GM21576 (cell line): ENCODE measurements around the gene UBE2S.
A peak's percentile ranks its signal among the peaks of the same experiment; 100 is the strongest.

Experiments
- ATAC-seq: cut with Tn5 transposase; IDR thresholded peaks from one replicate; pipeline ENCODE4 v1.9.1; 2021; ENCODE audit warnings: mild to moderate bottlenecking, moderate library complexity; ENCODE audit not compliant: unreplicated experiment

Gene UBE2S

DNA sequence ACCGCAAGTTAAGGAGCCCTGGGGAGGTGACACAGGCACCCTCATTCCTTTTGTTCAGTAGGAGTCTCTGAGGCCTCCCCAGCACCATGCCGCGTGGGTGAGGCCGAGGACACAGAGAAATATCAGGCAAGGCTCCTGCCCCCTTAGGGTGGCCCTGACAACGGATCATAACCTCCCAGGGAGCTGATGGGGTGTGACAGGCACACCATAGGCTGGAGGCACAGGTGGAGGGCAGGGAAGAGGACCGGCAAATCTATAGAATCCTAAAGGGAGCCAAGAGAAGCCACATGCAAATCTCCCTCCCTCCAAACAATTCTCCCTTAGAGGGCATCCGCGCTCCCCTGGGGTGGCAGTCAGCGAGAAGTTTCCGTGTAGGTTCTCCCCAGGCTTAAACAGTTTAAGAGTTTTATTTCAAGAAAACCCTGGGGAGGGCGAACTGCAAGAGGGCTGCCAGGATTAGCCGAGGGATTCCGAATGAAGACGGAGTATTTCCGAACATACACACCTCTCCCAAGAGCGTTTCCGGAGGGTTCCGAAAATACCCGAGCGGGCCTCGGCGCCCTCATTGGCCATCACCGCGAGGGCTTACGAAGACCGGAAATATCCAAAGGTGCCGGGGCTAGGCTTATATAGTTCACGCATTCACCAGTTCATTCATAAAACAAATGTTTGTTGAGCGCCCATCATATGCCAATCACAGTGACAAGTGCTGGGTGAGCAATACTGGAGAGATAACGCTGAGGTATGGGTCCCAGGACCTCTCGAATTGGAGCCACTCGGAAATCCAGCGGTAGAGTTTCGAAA, 22.5 kb downstream of the UBE2S start:
- peak; percentile 41 for ATAC-seq

DNA sequence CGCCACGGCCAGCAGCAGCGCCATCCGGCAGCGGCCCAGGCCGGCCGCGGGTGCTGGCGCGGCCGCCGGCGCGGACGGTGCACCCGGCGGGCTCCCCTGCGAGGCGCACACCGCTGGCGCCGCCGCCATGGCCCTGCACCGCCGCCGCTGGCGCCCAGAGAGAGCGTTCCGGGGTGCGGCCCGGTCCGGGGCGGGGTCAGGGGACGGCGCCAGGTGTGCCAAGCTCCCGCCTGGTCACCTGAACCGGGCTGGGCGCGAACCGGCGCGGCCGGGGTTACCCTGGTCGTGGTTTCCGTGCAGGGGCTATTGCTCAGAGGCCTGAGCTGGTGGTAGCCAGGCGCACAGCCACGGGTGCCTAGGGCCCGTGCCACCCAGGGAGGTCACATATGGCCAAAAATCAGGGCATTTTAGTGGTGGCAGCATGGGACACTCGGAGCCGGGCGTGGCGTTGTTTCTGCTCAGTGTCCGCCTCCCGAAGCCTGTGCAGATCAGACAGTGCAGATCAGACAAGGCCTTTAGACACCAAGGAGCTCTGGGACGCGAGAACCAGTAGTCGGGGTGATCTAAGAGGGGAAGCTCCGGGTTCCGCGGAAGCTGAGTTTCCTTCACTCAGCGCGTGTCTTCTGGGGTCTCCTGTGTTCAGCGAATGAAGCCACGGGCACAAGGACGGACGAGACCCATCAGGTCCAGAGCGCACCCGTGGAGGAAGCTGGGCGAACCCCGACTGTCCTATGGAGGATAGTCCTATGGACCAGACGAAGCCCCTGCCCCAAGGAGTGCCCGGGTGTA, 23.3 kb downstream of the UBE2S start, which contains the start of gene TMEM238:
Gene TMEM238, minus strand, starts transcription at position 162 of the 789 bp plus-strand sequence. Its CDS starts 33 bp downstream, at position 129.
- ATAC-seq, result no peak

- ATAC-seq, result no peak
Observed at GRCh38 chr19:55383279-55384130, 24.1 kb downstream of the UBE2S start.

GRCh38 chr19:55382522-55383054, 25.0 kb downstream of the UBE2S start:
- no peak for ATAC-seq

DNA sequence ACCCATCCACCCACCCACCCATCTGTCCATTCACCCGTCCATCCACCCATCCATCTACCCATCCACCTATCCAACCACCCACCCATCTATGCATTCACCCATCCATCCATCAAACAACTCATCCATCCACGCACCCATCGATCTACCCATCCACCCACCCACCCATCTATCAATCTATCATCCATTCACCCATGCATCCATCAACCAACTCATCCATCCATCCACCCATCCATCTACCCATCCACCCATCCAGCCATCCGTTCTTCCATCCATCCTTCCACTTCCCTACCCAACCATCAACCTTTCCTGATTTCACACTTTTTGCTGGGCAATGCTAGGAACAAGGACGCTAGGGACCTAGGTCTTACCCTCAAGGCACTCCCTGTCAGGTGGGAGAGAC, 25.6 kb downstream of the UBE2S start:
- no peak for ATAC-seq

GRCh38 chr19:55379174-55379573, 28.4 kb downstream of the UBE2S start:
- no peak for ATAC-seq

- no peak for ATAC-seq
Observed at GRCh38 chr19:55377356-55378131, 30.0 kb downstream of the UBE2S start.

GRCh38 chr19:55376241-55376933, 31.2 kb downstream of the UBE2S start, which contains the start of gene TMEM190:
Gene TMEM190, plus strand, starts transcription at chr19:55376826. Its CDS starts 28 bp downstream, at chr19:55376854.
- no peak for ATAC-seq

DNA sequence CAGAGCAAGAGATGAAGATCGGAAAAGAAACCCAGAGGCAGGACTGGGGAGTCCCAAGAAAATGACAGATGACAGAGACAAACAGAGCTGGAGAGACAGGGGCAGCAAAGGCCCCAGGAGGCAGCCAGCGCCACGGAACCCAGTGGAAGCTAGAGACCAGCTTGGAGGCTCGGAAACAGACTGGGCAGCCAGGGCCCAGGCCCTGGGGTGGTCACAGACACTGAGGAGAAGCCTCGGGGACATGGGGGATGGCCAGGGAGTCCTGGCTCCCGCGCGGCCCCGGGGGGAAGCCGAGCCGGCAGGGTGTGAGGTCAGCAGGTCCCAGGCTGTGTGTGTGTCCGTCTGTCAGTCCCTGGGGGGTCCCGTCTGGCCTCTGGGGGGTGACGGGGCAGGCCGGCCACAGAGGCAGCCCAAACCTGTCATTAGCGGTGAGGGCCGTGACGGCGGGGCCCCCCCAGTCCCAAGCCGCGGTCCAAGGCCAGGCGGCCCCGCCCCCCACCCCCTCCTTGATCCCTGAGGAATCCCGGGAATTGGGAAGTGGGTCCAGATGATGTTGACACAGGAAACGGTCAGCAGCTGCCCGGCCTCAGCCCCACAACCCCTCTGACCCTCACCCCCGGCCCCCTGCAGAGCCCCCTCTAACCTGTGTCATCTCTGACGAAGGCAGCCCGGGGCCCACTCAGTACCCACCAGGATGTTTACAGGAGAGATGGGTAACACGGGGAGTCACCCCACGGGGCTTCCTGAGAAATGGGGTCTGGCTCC, 33.4 kb downstream of the UBE2S start:
- no peak for ATAC-seq

- no peak for ATAC-seq
Observed at GRCh38 chr19:55373306-55373992, 34.1 kb downstream of the UBE2S start.

DNA sequence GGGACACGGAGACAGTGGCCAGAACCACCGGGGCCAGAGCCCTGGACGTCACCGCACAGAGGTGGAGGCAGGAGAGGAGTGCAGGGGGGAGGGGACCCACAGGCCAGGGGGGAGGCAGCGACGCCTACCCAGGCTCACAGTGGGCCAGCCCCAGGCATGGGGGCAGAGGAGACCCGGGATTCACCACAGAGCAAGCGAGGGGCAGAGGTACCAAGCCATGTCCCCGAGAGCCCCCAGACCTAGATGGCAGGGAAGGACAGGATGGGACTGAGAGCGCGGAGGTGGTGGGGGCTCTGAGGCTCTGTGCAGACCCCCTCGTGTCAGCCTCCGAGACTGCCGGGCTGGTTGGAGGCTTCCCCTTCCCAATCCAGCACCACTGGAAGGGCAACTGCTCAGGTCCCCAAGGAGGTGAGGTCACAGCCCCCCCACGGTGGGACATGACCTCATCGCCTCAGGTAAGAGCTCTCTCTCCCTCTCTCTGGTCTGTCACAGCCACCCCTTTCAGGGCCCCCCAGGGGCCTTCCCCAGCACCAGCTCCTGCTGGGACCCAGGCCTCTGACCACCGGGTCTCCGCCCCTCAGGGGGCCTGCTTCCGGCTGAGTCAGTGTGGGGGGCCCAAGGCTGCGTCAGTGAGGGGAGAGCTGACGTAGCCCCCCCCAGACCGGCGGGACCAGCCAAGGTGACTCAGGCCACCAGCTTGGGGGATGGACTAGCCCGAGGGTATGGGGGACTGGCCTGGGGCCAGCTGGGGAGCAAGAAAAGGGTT, 35.1 kb downstream of the UBE2S start:
- ATAC-seq, result no peak

DNA sequence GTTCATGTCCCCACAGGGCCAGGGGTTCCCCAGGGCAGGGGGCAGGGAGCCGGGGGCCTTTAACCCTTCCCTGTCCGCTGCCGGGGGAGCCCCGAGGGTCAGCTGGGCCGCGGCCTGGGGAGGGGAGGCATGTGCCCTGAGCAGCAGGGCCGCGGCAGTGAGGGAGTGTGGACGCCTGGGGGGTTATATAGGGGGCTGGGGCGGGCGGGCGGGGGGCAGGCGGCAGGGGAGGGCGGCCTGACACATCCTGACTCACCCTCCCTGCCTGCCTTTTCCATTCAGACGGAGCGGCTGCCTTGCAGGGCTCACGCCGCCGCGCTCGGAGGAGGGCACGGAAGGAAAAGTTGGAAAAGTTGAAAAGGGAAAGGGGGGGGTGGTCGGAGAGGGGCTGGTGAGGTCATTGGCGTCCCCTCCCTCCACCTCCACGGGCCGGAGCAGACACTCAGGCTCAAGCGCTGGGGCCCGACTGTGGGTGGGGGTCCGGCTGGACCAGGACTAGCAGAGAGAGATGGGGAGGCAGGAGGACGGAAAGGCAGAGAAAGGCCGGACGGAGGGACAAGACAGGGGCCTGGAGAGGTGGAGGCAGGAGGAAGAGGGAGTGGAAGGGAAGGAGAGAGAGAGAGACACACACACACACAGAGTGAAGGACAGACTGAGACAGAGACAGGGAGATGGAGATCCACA, 37.1 kb downstream of the UBE2S start, which contains the start of gene IL11:
Gene IL11, minus strand, starts transcription at position 159 of the 684 bp plus-strand sequence. Its CDS starts 153 bp downstream, at position 6.
- ATAC-seq, result no peak

DNA sequence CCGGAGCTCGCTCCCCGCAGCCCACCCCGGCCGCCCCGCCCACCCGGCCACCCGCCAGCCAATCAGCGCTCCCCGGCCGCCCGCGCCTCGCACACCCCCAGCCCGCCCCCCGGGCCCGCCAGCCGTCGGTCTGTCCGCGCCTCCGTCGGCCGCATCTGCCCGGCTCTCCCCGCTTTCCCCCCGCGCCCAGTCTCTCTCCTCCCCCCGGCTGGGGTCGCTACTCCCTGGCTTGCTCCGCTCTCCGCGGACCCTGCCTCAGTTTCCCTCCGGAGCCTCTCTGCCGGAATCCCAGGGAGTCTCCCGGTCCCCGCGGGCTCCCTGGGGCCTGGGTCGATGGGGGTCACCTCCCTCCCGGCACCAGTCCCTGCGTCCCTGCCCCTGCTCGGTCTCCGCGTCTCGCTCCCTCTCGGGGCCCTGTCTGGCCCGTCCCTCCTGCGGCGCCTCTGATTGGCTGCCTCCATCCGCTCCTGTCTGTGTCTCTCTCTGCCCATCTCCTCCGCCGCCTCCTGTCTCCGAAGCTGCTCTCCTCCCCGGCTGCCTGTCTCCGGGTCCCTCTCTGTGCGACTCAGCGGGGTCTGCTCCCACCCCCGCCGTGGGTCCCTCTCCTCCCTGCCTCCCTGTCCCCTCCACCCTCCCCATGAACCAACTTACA, 37.8 kb downstream of the UBE2S start:
- no peak for ATAC-seq

- ATAC-seq, result no peak
Observed at GRCh38 chr19:55368701-55369563, 38.7 kb downstream of the UBE2S start.

DNA sequence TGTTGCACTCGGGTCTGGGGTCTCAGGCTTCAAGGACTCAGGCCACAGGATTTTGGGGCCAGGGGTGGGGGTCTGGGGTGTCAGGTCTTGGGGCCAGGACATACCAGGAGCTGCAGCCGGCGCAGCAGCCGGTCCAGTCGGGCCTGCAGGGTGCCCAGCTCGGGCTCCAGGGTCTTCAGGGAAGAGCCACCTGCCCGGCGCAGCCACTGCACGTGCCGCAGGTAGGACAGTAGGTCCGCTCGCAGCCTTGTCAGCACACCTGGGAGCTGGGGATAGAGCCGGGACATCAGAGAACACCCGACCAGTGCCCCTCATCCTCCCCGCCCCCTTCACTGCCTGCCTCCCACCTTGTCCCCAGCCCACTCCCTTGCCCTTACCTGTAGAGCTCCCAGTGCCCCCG, 39.5 kb downstream of the UBE2S start:
- no peak for ATAC-seq
